WERI-Rb-1 (cell line): ENCODE measurements around the gene CDRT15.

Source experiments
- DNase-seq: peaks from one replicate; pipeline ENCODE4 v3.0.0-alpha.2; 2020
- H3K27ac ChIP-seq: fragments of 250-450 bp; sonication (Bioruptor Pico); 2 replicates; pipeline ENCODE4 v1.5.1; 2020; ENCODE audit warnings: mild to moderate bottlenecking, moderate library complexity
- H3K27me3 ChIP-seq: fragments of 250-450 bp; sonication (Bioruptor Pico); 2 replicates; pipeline ENCODE4 v1.5.1; 2021; ENCODE audit warnings: mild to moderate bottlenecking, low read depth, moderate library complexity; ENCODE audit not compliant: insufficient read depth, severe bottlenecking
- H3K36me3 ChIP-seq: fragments of 250-450 bp; sonication (Bioruptor Pico); 2 replicates; pipeline ENCODE4 v1.5.1; 2020; ENCODE audit warnings: mild to moderate bottlenecking, moderate library complexity
- H3K4me3 ChIP-seq: 2 replicates; pipeline ENCODE4 v1.5.1; 2011; ENCODE audit warnings: low read depth, mild to moderate bottlenecking, control low read depth, low read length
- H3K9me3 ChIP-seq: fragments of 250-450 bp; sonication (Bioruptor Pico); 2 replicates; pipeline ENCODE4 v1.5.1; 2021; ENCODE audit warnings: mild to moderate bottlenecking, moderate library complexity; ENCODE audit not compliant: severe bottlenecking
- CTCF ChIP-seq: IDR thresholded peaks from 2 replicates; pipeline ENCODE4 v1.5.1; 2011; ENCODE audit warnings: low read depth, mild to moderate bottlenecking, control low read depth, inconsistent platforms, low read length

The CDRT15 gene

GRCh38 chr17:14228903-14229302 is 7.8 kb downstream of the CDRT15 start:
- DNase-seq = no peak
- Histone ChIP-seq H3K27ac (no peak overlapping the region), H3K36me3 (no peaks in the 10 kb centered on the region), H3K27me3 (no peaks in the 10 kb centered on the region), H3K9me3 (no peaks in the 10 kb centered on the region), H3K4me3 (no peak overlapping the region)
- TF ChIP-seq CTCF = no peak

DNA sequence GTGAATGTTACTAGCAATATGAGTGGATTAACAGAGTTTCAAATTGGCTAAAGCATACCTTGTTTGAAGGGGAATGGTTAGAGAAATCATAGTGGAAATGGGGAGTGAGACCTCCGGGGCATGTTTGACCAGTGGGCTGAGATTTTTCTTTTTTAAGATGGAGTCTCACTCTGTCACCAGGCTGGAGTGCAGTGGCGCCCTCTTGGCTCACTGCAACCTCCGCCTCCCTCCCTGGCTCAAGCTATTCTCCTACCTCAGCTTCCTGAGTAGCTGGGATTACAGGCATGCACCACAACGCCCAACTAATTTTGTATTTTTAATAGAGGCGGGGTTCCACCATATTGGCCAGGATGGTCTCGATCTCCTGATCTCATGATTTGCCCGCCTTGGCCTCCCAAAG is 9.6 kb downstream of the CDRT15 start:
- no peaks in the 10 kb centered on the region for H3K36me3 ChIP-seq
- no peak overlapping the region for H3K27ac ChIP-seq
- no peak overlapping the region for H3K4me3 ChIP-seq
- no peaks in the 10 kb centered on the region for H3K27me3 ChIP-seq
- no peak for TF ChIP-seq CTCF
- no peaks in the 10 kb centered on the region for H3K9me3 ChIP-seq
- DNase-seq = no peak

DNA sequence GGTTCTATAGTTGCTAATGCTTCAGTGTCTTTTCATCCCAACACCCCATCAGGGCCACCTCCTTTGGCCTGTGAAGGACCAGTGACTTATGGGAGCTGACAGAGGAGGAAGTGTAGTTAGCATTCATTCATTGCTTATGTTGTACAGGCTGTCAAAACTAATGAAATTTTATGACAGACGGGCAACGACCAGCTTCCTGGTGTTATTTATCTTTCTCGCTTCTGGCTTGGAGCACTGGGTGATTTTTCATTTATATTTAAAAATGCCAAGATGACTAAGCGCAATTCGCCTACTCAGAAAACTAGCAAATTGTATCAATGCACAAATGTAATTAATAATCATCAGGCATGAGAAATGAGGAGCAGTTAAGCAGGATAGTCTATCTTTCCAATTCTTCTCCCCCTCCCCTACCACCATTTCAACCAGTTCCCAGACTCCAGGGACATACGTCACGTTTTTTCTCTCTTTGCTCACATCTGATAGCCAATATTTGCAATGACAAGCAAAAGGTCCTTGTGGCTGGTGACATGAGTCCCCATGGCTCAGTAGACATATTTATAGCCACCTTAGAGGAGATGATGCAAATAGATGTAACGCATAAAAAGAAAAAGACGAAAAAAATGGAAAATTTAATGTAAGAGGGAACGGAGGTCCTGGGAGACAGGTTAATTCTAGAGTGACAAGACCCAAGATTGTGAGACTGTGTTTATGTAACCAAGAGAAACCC is 11.2 kb downstream of the CDRT15 start:
- H3K27me3 ChIP-seq = no peaks in the 10 kb centered on the region
- no peak for DNase-seq
- no peak for TF ChIP-seq CTCF
- H3K4me3 ChIP-seq = no peak overlapping the region
- H3K9me3 ChIP-seq = no peaks in the 10 kb centered on the region
- H3K36me3 ChIP-seq = no peaks in the 10 kb centered on the region
- H3K27ac ChIP-seq = no peak overlapping the region

GRCh38 chr17:14222611-14223010 is 14.1 kb downstream of the CDRT15 start:
- no peaks in the 10 kb centered on the region for H3K9me3 ChIP-seq
- H3K36me3 ChIP-seq = no peaks in the 10 kb centered on the region
- no peak for TF ChIP-seq CTCF
- H3K4me3 ChIP-seq = no peak overlapping the region
- H3K27me3 ChIP-seq = no peaks in the 10 kb centered on the region
- H3K27ac ChIP-seq = no peak overlapping the region
- no peak for DNase-seq

DNA sequence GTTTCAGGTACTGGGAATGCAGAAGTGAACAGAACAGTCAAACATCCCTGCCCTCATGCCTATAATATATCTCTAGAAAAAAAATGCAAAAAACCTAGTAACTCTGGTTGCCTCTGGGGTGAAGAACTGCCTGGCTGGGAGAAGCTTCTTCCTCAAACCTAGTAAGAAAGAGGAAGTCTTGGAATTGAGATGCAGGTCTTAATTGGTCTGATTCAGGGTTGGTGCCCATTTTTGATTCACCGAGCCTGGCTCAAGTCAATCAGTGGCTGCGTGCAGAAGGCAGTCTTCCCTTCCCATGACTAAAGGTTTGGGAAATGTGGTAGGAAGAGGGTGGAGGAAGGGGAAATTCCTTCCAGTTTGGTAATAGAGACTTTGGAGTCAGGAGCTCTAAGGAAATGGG is 22.4 kb downstream of the CDRT15 start:
- Histone ChIP-seq H3K27me3 (no peaks in the 10 kb centered on the region), H3K9me3 (peaks cover 8% of the 10 kb centered on the region), H3K36me3 (no peaks in the 10 kb centered on the region), H3K27ac (no peak overlapping the region), H3K4me3 (no peak overlapping the region)
- DNase-seq = no peak
- TF ChIP-seq CTCF = no peak

GRCh38 chr17:14212401-14212800 is 24.3 kb downstream of the CDRT15 start:
- Histone ChIP-seq H3K9me3 (peaks cover 8% of the 10 kb centered on the region), H3K36me3 (no peaks in the 10 kb centered on the region; the same call in 1 of the 2 replicates), H3K27me3 (no peaks in the 10 kb centered on the region), H3K4me3 (no peak overlapping the region), H3K27ac (no peak overlapping the region)
- no peak for TF ChIP-seq CTCF
- DNase-seq = no peak
